ENCODE measurements around the gene SEC24A. TPM values are rescaled to one million over a fixed set of nuclear protein-coding genes. Genes with fewer than 3 reads are reported as not detected.

The SEC24A gene
- polyA plus RNA-seq, 1 of the 3 experiments (the other 2 are of a cell fraction): 7.4 TPM

- Histone ChIP-seq H3K9me2 (no peaks in the 10 kb centered on the region), H3K36me3 (replicated peaks in 1 of 2; ENCODE audit: control insufficient read depth in 1 of 2, insufficient read depth in 2 of 2, low read length in 1 of 2) (peaks cover 36 to 82% of the 10 kb centered on the region in 2 experiments), H3K9ac (no peak overlapping the region), H3K27ac (ENCODE audit: low read depth in 2 of 2, low read length in 1 of 2) (no peak overlapping the region), H2AFZ (ENCODE audit: low read depth) (no peak overlapping the region), H3K4me1 (ENCODE audit: control insufficient read depth in 1 of 2, insufficient read depth in 2 of 2, low read depth in 1 of 2, low read length in 1 of 2) (no peaks in the 10 kb centered on the region), H3K27me3 (ENCODE audit: insufficient read depth) (no peaks in the 10 kb centered on the region), H3K4me3 (ENCODE audit: low read depth in 2 of 2, low read length in 1 of 2) (no peak overlapping the region), H3F3A (replicated peaks; ENCODE audit: insufficient read depth) (peaks cover 4% of the 10 kb centered on the region), H4K20me1 (ENCODE audit: insufficient read depth) (no peaks in the 10 kb centered on the region), H3K9me3 (no peaks in the 10 kb centered on the region), H3K79me2 (ENCODE audit: insufficient read depth) (peaks cover 3% of the 10 kb centered on the region), H3K4me2 (no peak overlapping the region)
- TF ChIP-seq, protein P1, sequence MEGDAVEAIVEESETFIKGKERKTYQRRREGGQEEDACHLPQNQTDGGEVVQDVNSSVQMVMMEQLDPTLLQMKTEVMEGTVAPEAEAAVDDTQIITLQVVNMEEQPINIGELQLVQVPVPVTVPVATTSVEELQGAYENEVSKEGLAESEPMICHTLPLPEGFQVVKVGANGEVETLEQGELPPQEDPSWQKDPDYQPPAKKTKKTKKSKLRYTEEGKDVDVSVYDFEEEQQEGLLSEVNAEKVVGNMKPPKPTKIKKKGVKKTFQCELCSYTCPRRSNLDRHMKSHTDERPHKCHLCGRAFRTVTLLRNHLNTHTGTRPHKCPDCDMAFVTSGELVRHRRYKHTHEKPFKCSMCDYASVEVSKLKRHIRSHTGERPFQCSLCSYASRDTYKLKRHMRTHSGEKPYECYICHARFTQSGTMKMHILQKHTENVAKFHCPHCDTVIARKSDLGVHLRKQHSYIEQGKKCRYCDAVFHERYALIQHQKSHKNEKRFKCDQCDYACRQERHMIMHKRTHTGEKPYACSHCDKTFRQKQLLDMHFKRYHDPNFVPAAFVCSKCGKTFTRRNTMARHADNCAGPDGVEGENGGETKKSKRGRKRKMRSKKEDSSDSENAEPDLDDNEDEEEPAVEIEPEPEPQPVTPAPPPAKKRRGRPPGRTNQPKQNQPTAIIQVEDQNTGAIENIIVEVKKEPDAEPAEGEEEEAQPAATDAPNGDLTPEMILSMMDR (IDR thresholded peaks at IDR 0.05): no peak
- TF ChIP-seq RFX5 (IDR thresholded peaks at IDR 0.05; ENCODE audit: low read length): no peak
- TF ChIP-seq NRF1 (IDR thresholded peaks at IDR 0.05; ENCODE audit: low read depth, low read length): no peak
- TF ChIP-seq RAD21 (IDR thresholded peaks at IDR 0.05; ENCODE audit: low read length): no peak
- TF ChIP-seq RXRA (IDR thresholded peaks at IDR 0.05; ENCODE audit: borderline replicate concordance, low read depth): no peak
- TF ChIP-seq EZH2phosphoT487 (IDR thresholded peaks at IDR 0.05; ENCODE audit: borderline replicate concordance, low read depth): no peak
- TF ChIP-seq IRF3 (IDR thresholded peaks at IDR 0.05; ENCODE audit: low read depth, low read length): no peak
- no peak for TF ChIP-seq TAF1 (IDR thresholded peaks at IDR 0.05; ENCODE audit: borderline replicate concordance, low read depth, low read length)
- no peak for TF ChIP-seq JUND (IDR thresholded peaks at IDR 0.05)
- no peak for TF ChIP-seq POLR2AphosphoS5 (IDR thresholded peaks at IDR 0.05; ENCODE audit: low read depth, low read length)
- POLR2A ChIA-PET: no interaction called here
- WGBS (ENCODE audit: low lambda C conversion rate): 98% methylated on average over 2 of the region's 2 CpGs
- CTCF ChIA-PET: interaction anchor here (1.1 to 1.2 kb wide), 2 partner anchors 15 to 34 kb away, joined by 3 read pairs; no protein-coding TSS in a partner anchor
- no peak for DNase-seq
Observed at GRCh38 chr5:134777366-134777765, 128.8 kb downstream of the SEC24A start.

Small RNAs within 50 kb of the gene (small RNA-seq; reads per million reads assigned to genes)
- 0 to 3.4 (median 0) reads per million in 7 experiments for gene RNU6-1164P
- gene RNU6-1311P: 0 reads per million in 7 experiments
- gene RNU6-757P: 0 to 0.59 (median 0) reads per million in 7 experiments

Other genes with a start within 250 kb of the SEC24A start
- 23.3 and 29.4 TPM in 2 replicates for gene CDKN2AIPNL, start 236.9 kb upstream of the SEC24A start, polyA plus RNA-seq (2012; rRNA removed)
- gene JADE2, start 123.1 kb upstream of the SEC24A start, polyA plus RNA-seq (2012; rRNA removed): 25.7 and 26.5 TPM in 2 replicates
- 14.1 and 20.3 TPM in 2 replicates for gene SAR1B, start 16.0 kb upstream of the SEC24A start, polyA plus RNA-seq (2012; rRNA removed)
- 11.9 and 16.9 TPM in 2 replicates for gene CAMLG, start 89.8 kb downstream of the SEC24A start, polyA plus RNA-seq (2012; rRNA removed)
- 20.3 and 22.6 TPM in 2 replicates for gene DDX46, start 110.0 kb downstream of the SEC24A start, polyA plus RNA-seq (2012; rRNA removed)
- gene C5orf24, start 197.2 kb downstream of the SEC24A start, polyA plus RNA-seq (2012; rRNA removed): 21.8 and 34.3 TPM in 2 replicates
- 93.9 and 112 TPM in 2 replicates for gene TXNDC15, start 225.6 kb downstream of the SEC24A start, polyA plus RNA-seq (2012; rRNA removed)